K562 (cell line): ENCODE measurements around the gene HDAC6. TPM values are rescaled to one million over a fixed set of nuclear protein-coding genes. Genes with fewer than 3 reads are reported as not detected.

ENCODE experiments used
- BCOR ChIP-seq: fragments of 450-650 bp; IDR thresholded peaks from 2 replicates; pipeline ENCODE4 v1.6.1; 2016
- CHD1 ChIP-seq: fragments of 200-600 bp; sonication (generic); IDR thresholded peaks from one replicate; pipeline ENCODE4 v1.6.1; 2012; ENCODE audit warnings: mild to moderate bottlenecking, moderate library complexity, low read length, inconsistent platforms
- FOXK2 ChIP-seq, 2 experiments: fragments of 450-650 bp; IDR thresholded peaks in 1 of 2; conservative IDR thresholded peaks in 1 of 2; 2 replicates each; pipeline ENCODE4 v1.6.1; 2016; ENCODE audit warnings: low read depth in 2 of 2, mild to moderate bottlenecking in 1 of 2
- LARP7 ChIP-seq: fragments of 450-650 bp; IDR thresholded peaks from 2 replicates; pipeline ENCODE4 v1.6.1; 2016
- MCM7 ChIP-seq, 2 experiments: fragments of 450-650 bp; IDR thresholded peaks; 2 replicates each; pipeline ENCODE4 v1.6.1; 2016 to 2018
- MYBL2 ChIP-seq, 2 experiments: fragments of 450-650 bp in 1 of 2; sonication (generic) in 1 of 2; formaldehyde crosslinking in 1 of 2; IDR thresholded peaks; 2 replicates each; pipeline versions ENCODE4 v1.6.1 to v1.8.1; 2017 to 2022; ENCODE audit warnings: borderline replicate concordance in 1 of 2, inconsistent platforms in 1 of 2, low read depth in 1 of 2, mild to moderate bottlenecking in 1 of 2, missing genetic modification reagents in 1 of 2, moderate library complexity in 1 of 2
- NCOA1 ChIP-seq: fragments of 450-650 bp; IDR thresholded peaks from 2 replicates; pipeline ENCODE4 v1.6.1; 2016; ENCODE audit warnings: low read depth
- PHB2 ChIP-seq: fragments of 450-650 bp; IDR thresholded peaks from 2 replicates; pipeline ENCODE4 v1.6.1; 2017; ENCODE audit warnings: low read depth
- RB1 ChIP-seq: fragments of 450-650 bp; IDR thresholded peaks from 2 replicates; pipeline ENCODE4 v1.6.1; 2017; ENCODE audit warnings: low read depth, mild to moderate bottlenecking
- SMARCA4 ChIP-seq: fragments of 450-650 bp; IDR thresholded peaks from 2 replicates; pipeline ENCODE4 v1.6.1; 2016
- SMARCE1 ChIP-seq: fragments of 450-650 bp; IDR thresholded peaks from 2 replicates; pipeline ENCODE4 v1.7.1; 2016; ENCODE audit warnings: mild to moderate bottlenecking
- SNIP1 ChIP-seq: fragments of 450-650 bp; IDR thresholded peaks from 2 replicates; pipeline ENCODE4 v1.7.1; 2017; ENCODE audit warnings: low read depth, mild to moderate bottlenecking
- ZNF318 ChIP-seq, 2 experiments: fragments of 450-650 bp; IDR thresholded peaks; 2 replicates each; pipeline ENCODE4 v1.6.1; 2016; ENCODE audit warnings: mild to moderate bottlenecking in 2 of 2, borderline replicate concordance in 1 of 2, low read depth in 1 of 2, moderate library complexity in 1 of 2
- ZNF507 ChIP-seq: conservative IDR thresholded peaks from 2 replicates; pipeline ENCODE4 v1.6.1; 2017; ENCODE audit warnings: missing genetic modification characterization, missing compliant biosample characterization
- ZNF512 ChIP-seq: IDR thresholded peaks from 2 replicates; pipeline ENCODE4 v1.6.1; 2016; ENCODE audit warnings: missing genetic modification characterization, missing compliant biosample characterization
- ZSCAN32 ChIP-seq: fragments of 450-650 bp; formaldehyde crosslinking; IDR thresholded peaks from 2 replicates; pipeline ENCODE4 v1.4.0; 2020; ENCODE audit warnings: mild to moderate bottlenecking, moderate library complexity
- polyA plus RNA-seq, 8 experiments: library from polyadenylated mRNA; depleted of rRNA in 4 of 8; stranded (reverse) in 5 of 8; unstranded in 3 of 8; fragments of >200 nt; fragmentation: Nextera tagmentation in 2 of 8; fragmentation: Illumina TruSeq in 1 of 8; extraction: Ambion mirVana in 2 of 8; extraction: Trizol in 1 of 8; gene quantifications; 2 replicates each; pipeline versions ENCODE4 v1.2.1 to v1.2.3, GENCODE V29; 2011 to 2014; ENCODE audit warnings: inconsistent platforms in 1 of 8, missing spikeins in 1 of 8
- total RNA-seq, 7 experiments: library from RNA; depleted of rRNA in 6 of 7; stranded (reverse); fragments of >200 nt in 6 of 7; fragmentation: Illumina TruSeq in 2 of 7; extraction: Trizol in 2 of 7; gene quantifications; 2 replicates each; pipeline versions ENCODE4 v1.2.1 to v1.2.3, GENCODE V29; 2011 to 2021; ENCODE audit warnings: low replicate concordance in 1 of 7

The HDAC6 gene
- total and polyA plus RNA-seq, 9 of the 15 experiments (the other 6 are each of a cell fraction or from before 2014, with no cell fraction given) = 29.9 to 101 (median 71.2) TPM

GRCh38 chrX:48787505-48788443 lies 14.1 kb upstream of the HDAC6 start (continued):
- TF ChIP-seq ZNF512 (tag) = peak; percentile 50; the same call in 1 of the 2 replicates
- 0 out of 2 replicates have a peak, but pooled peaks have one; percentile 11 for TF ChIP-seq NCOA1
- TF ChIP-seq MCM7 (IDR thresholded peaks at IDR 0.05) = 0 out of 4 replicates have a peak, but pooled peaks of 1 of the 2 experiments have one; percentile 66
- TF ChIP-seq ZSCAN32 (CRISPR knock-in tag) = no peak
- TF ChIP-seq ZNF318 (IDR thresholded peaks at IDR 0.05; ENCODE audit: borderline replicate concordance in 1 of 2, low read depth in 1 of 2) = no peak
- TF ChIP-seq RB1 = no peak
- TF ChIP-seq FOXK2 (conservative IDR thresholded peaks at IDR 0.05 in 1 of 2, IDR thresholded peaks at IDR 0.05 in 1 of 2; ENCODE audit: low read depth in 2 of 2) = 0 out of 4 replicates have a peak, but pooled peaks of 1 of the 2 experiments have one; percentile 12
- 0 out of 2 replicates have a peak, but pooled peaks have one; percentile 9 for TF ChIP-seq SMARCE1
- TF ChIP-seq SNIP1 = peak; percentile 51; the same call in 1 of the 2 replicates
- TF ChIP-seq SMARCA4 = no peak
- TF ChIP-seq LARP7 = peak; percentile 90
- no peak for TF ChIP-seq ZNF507 (tag)
- TF ChIP-seq BCOR = 0 out of 2 replicates have a peak, but pooled peaks have one; percentile 4
- 0 out of 2 replicates have a peak, but pooled peaks have one; percentile 20 for TF ChIP-seq PHB2
- peak; percentile 6 for TF ChIP-seq CHD1
- TF ChIP-seq MYBL2 (IDR thresholded peaks at IDR 0.05; ENCODE audit: low read depth) = no peak
- TF ChIP-seq MYBL2 (CRISPR knock-in tag; IDR thresholded peaks at IDR 0.05; ENCODE audit: borderline replicate concordance) = no peak
